Caco-2 (cell line): ENCODE data around the gene SGCA. TPM values are rescaled to one million over a fixed set of nuclear protein-coding genes. Genes with fewer than 3 reads are reported as not detected.

Experiments used
- BruUV-seq: library from RNA; stranded (reverse); fragments of 400-500 nt; replicated peaks from 2 replicates; lab custom pipeline; 2021; lab: Mats Ljungman, UMichigan
- CTCF ChIA-PET: fragments of 300-600 bp; sonication (Branson Sonifier 250); formaldehyde crosslinking; loops from one replicate; lab custom pipeline; 2022; ENCODE audit warnings: antibody characterized with exemption; lab: Charles Lee
- POLR2A ChIA-PET: fragments of 300-600 bp; sonication (Branson Sonifier 250); formaldehyde crosslinking; loops from one replicate; lab custom pipeline; 2022; ENCODE audit warnings: antibody characterized with exemption; lab: Charles Lee
- DNase-seq, 2 experiments: peaks; one replicate each; pipeline versions ENCODE4 v3.0.0 to v3.0.0-alpha.2; 2020 to 2022
- H3K27me3 ChIP-seq: replicated peaks from 2 replicates; pipeline ENCODE4 v1.6.0; 2011; ENCODE audit warnings: low read length; ENCODE audit not compliant: control insufficient read depth, insufficient read depth
- H3K36me3 ChIP-seq: 2 replicates; pipeline ENCODE4 v1.5.1; 2011; ENCODE audit warnings: low read length; ENCODE audit not compliant: control insufficient read depth, insufficient read depth
- H3K4me1 ChIP-seq: fragments of 250-450 bp; sonication (Bioruptor Pico); 2 replicates; pipeline ENCODE4 v1.5.1; 2020; ENCODE audit warnings: mild to moderate bottlenecking
- H3K4me3 ChIP-seq: 2 replicates; pipeline ENCODE4 v1.5.1; 2011; ENCODE audit warnings: low read depth, mild to moderate bottlenecking, control low read depth, low read length
- H3K9me3 ChIP-seq: fragments of 250-450 bp; sonication (Bioruptor Pico); 2 replicates; pipeline ENCODE4 v1.5.1; 2020; ENCODE audit warnings: mild to moderate bottlenecking, moderate library complexity
- H3K27ac Mint-ChIP-seq: one replicate; pipeline ENCODE4 v1.8.0; 2022; ENCODE audit warnings: mixed read lengths; ENCODE audit not compliant: unreplicated experiment
- H3K27me3 Mint-ChIP-seq: one replicate; pipeline ENCODE4 v1.8.0; 2022; ENCODE audit warnings: mixed read lengths; ENCODE audit not compliant: insufficient read depth, unreplicated experiment
- H3K36me3 Mint-ChIP-seq: one replicate; pipeline ENCODE4 v1.8.0; 2022; ENCODE audit warnings: mild to moderate bottlenecking, mixed read lengths; ENCODE audit not compliant: insufficient read depth, unreplicated experiment
- H3K4me1 Mint-ChIP-seq: one replicate; pipeline ENCODE4 v1.8.0; 2022; ENCODE audit warnings: low read depth, mixed read lengths; ENCODE audit not compliant: unreplicated experiment
- H3K4me3 Mint-ChIP-seq: one replicate; pipeline ENCODE4 v1.8.0; 2022; ENCODE audit warnings: mild to moderate bottlenecking, moderate library complexity, mixed read lengths; ENCODE audit not compliant: unreplicated experiment
- H3K9me3 Mint-ChIP-seq: one replicate; pipeline ENCODE4 v1.8.0; 2022; ENCODE audit warnings: mixed read lengths; ENCODE audit not compliant: unreplicated experiment
- CTCF ChIP-seq, 2 experiments: fragments of 200-600 bp in 1 of 2; IDR thresholded peaks; 1 replicate in 1 of 2; 2 replicates in 1 of 2; pipeline versions ENCODE4 v1.5.1 to v1.8.0; 2011 to 2022; ENCODE audit warnings: antibody characterized with exemption in 1 of 2, control low read depth in 1 of 2, inconsistent platforms in 1 of 2, low read depth in 1 of 2, low read length in 1 of 2, mild to moderate bottlenecking in 1 of 2, moderate library complexity in 1 of 2; ENCODE audit not compliant: insufficient read depth in 1 of 2, severe bottlenecking in 1 of 2, unreplicated experiment in 1 of 2
- intact Hi-C: fragments of 100-400 bp; cut with micrococcal nuclease; formaldehyde crosslinking; loops from one replicate; pipeline ENCODE4 v1.10.0; 2022; ENCODE audit not compliant: unreplicated experiment
- total RNA-seq: library from RNA; stranded (reverse); gene quantifications from 2 replicates; pipeline ENCODE4 v1.2.3, GENCODE V29; 2022

The SGCA gene
- total RNA-seq, 1 experiment from 2014 or later = not detected

- Mint-ChIP-seq H3K4me3 (no peak overlapping the region), H3K36me3 (peaks cover 46% of the 10 kb centered on the region)
- POLR2A ChIA-PET = interaction anchor here (0.5 to 0.6 kb wide), 2 partner anchors 20 to 95 kb away, joined by 3 read pairs; no protein-coding TSS in a partner anchor
Measured at GRCh38 chr17:50132104-50132794, 33.6 kb upstream of the SGCA start.

DNA sequence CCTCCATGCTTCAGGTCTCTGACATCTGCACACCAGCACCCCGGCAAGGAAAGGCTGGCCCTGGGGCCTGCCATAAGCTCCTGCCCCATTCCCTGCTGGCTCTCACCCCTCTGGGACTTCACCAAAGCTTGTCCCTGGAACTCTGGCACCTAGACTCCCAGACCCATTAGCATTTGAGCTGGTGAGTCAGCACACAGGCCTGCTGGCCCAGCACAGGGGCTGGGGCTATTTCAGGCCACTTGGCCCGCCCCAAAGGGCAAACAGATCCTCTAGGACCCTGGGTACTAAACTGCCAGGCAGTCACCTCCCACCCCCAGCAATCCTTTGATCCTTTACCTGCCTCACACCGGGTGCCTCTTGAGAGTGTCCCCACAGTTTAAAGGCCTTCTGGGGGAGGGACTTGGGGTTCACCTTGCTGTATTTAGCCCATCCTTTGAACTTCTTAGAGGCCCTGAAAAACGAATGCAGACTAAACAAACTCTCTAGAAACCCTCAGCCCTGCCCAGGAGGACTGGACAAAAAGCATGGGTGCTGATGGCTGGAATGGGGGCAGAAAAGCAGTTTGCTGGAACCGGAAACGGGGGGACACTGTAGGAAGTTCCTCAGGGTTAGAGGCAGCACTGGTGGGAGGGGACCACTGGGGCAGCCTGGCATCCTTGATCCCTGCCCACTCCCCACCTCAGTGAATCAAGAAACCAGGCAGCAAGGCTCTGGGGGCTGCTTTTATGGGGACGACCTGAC lies 32.6 kb upstream of the SGCA start:
- Mint-ChIP-seq H3K27ac (peak overlapping the region; percentile 29), H3K27me3 (no peaks in the 10 kb centered on the region), H3K36me3 (peaks cover 55% of the 10 kb centered on the region), H3K4me1 (peaks cover 31% of the 10 kb centered on the region), H3K9me3 (no peaks in the 10 kb centered on the region), H3K4me3 (no peak overlapping the region)
- DNase-seq = peak; percentile 80 to 81
- Histone ChIP-seq H3K36me3 (peaks cover 7% of the 10 kb centered on the region), H3K4me3 (no peak overlapping the region), H3K4me1 (peaks cover 27% of the 10 kb centered on the region), H3K9me3 (no peaks in the 10 kb centered on the region), H3K27me3 (no peaks in the 10 kb centered on the region)
- POLR2A ChIA-PET = no interaction called here
- CTCF ChIA-PET = interaction anchor here (0.5 to 1.8 kb wide), 7 partner anchors 12 to 272 kb away, joined by 3 to 6 read pairs (median 3); no protein-coding TSS in a partner anchor
- intact Hi-C loops = loop anchor here (2.0 to 5.0 kb wide), 2 partner anchors 14 to 166 kb away; partner anchors contain the start of gene DLX4
- no peak for TF ChIP-seq CTCF (IDR thresholded peaks at IDR 0.05; ENCODE audit: insufficient read depth in 1 of 2, low read depth in 1 of 2, low read length in 1 of 2, severe bottlenecking in 1 of 2, unreplicated experiment in 1 of 2)
- no TSS peak for BruUV-seq

More at GRCh38 chr17:50132104-50132794, 33.6 kb upstream of the SGCA start:
- BruUV-seq = no TSS peak
- intact Hi-C loops = loop anchor here (2.0 to 5.0 kb wide), 2 partner anchors 15 to 165 kb away; partner anchors contain the start of gene DLX4
- CTCF ChIA-PET = interaction anchor here (1.0 to 1.8 kb wide), 5 partner anchors 11 to 38 kb away, joined by 3 to 6 read pairs (median 4); no protein-coding TSS in a partner anchor
- H3K27me3 Mint-ChIP-seq = no peaks in the 10 kb centered on the region
- Histone ChIP-seq H3K4me1 (peaks cover 27% of the 10 kb centered on the region), H3K27me3 (no peaks in the 10 kb centered on the region), H3K36me3 (peaks cover 2% of the 10 kb centered on the region; the same call in 1 of the 2 replicates), H3K4me3 (no peak overlapping the region), H3K9me3 (no peaks in the 10 kb centered on the region)
- H3K27ac Mint-ChIP-seq = peak overlapping the region; percentile 29
- no peak for DNase-seq
- no peaks in the 10 kb centered on the region for H3K9me3 Mint-ChIP-seq
- peaks cover 32% of the 10 kb centered on the region for H3K4me1 Mint-ChIP-seq
- no peak for TF ChIP-seq CTCF (IDR thresholded peaks at IDR 0.05; ENCODE audit: insufficient read depth in 1 of 2, low read depth in 1 of 2, low read length in 1 of 2, severe bottlenecking in 1 of 2, unreplicated experiment in 1 of 2)

GRCh38 chr17:50133769-50134099 lies 32.1 kb upstream of the SGCA start:
- H3K9me3 Mint-ChIP-seq = no peaks in the 10 kb centered on the region
- peaks cover 26% of the 10 kb centered on the region for H3K4me1 Mint-ChIP-seq
- Histone ChIP-seq H3K4me3 (no peak overlapping the region), H3K4me1 (peaks cover 23% of the 10 kb centered on the region), H3K27me3 (no peaks in the 10 kb centered on the region), H3K9me3 (no peaks in the 10 kb centered on the region), H3K36me3 (peaks cover 12% of the 10 kb centered on the region)
- CTCF ChIA-PET = interaction anchor here (0.5 to 2.6 kb wide), 4 partner anchors 16 to 272 kb away, joined by 3 to 8 read pairs (median 5); no protein-coding TSS in a partner anchor
- no peak overlapping the region for H3K4me3 Mint-ChIP-seq
- POLR2A ChIA-PET = no interaction called here
- no peaks in the 10 kb centered on the region for H3K27me3 Mint-ChIP-seq
- BruUV-seq = no TSS peak
- DNase-seq = no peak
- no peak for TF ChIP-seq CTCF (IDR thresholded peaks at IDR 0.05; ENCODE audit: insufficient read depth in 1 of 2, low read depth in 1 of 2, low read length in 1 of 2, severe bottlenecking in 1 of 2, unreplicated experiment in 1 of 2)
- H3K27ac Mint-ChIP-seq = peak overlapping the region; percentile 29
- H3K36me3 Mint-ChIP-seq = peaks cover 60% of the 10 kb centered on the region
- intact Hi-C loops = loop anchor here (2.0 to 5.0 kb wide), 2 partner anchors 13 to 166 kb away; partner anchors contain the start of gene DLX4
